ENCODE data around the gene SNX9. TPM values are rescaled to one million over a fixed set of nuclear protein-coding genes. Genes with fewer than 3 reads are reported as not detected.

Gene SNX9
- total and polyA plus RNA-seq, 10 of the 15 experiments (the other 5 are each of a cell fraction or from before 2014, with no cell fraction given) = 0.03 to 2.0 (median 0.37) TPM

DNA sequence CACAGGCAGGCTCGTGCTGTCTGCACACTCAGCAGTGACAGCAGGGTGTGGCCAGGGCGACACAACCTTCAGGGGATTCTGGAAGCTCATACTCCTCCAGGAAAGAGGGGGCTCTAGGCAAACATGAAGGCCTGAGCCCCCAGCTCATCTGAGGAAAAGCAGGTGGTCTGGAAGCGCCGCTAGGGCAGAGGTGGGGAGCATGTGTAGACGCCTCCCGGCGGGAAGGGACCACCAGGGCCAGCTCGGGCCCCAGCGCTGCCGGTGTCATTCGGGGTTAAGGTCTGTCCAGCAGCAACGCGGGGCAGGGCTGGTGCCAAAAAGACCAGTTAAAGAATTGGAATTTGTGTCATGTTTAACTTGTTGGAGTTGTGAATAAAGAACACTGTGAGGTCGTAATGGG, 119.3 kb downstream of the SNX9 start:
- ATAC-seq = no peak
- H2AFZ ChIP-seq (ENCODE audit: control insufficient read depth, low read depth, low read length) = no peak overlapping the region
- TF ChIP-seq ATF2 (IDR thresholded peaks at IDR 0.05; ENCODE audit: low read length) (no peak), MXI1 (IDR thresholded peaks at IDR 0.05; ENCODE audit: low read depth, low read length) (no peak), IKZF2 (IDR thresholded peaks at IDR 0.05) (no peak), ZNF24 (IDR thresholded peaks at IDR 0.05) (no peak), BHLHE40 (IDR thresholded peaks at IDR 0.05; ENCODE audit: borderline replicate concordance in 1 of 2, low read depth in 2 of 2, low read length in 1 of 2) (no peak)
- no peak for DNase-seq (ENCODE audit: low read depth, low spot score)
- no peak overlapping the region for H3K9ac ChIP-seq (ENCODE audit: control insufficient read depth, insufficient read depth, low read length)
- no peaks in the 10 kb centered on the region; a peak in 1 of 4 replicates for H3K27me3 ChIP-seq (replicated peaks in 1 of 2; ENCODE audit: control insufficient read depth in 2 of 2, insufficient read depth in 2 of 2, low read length in 1 of 2)
- BruUV-seq (replicated peaks) = no TSS peak
- H3K27ac ChIP-seq (ENCODE audit: control insufficient read depth, insufficient read depth) = no peak overlapping the region
- H3K36me3 ChIP-seq (ENCODE audit: control insufficient read depth in 2 of 2, insufficient read depth in 2 of 2, low read length in 1 of 2) = no peaks in the 10 kb centered on the region
- ChIA-PET SMC1A (ENCODE audit: uncharacterized antibody, unreplicated experiment) (no interaction called here), POLR2A (no interaction called here), RAD21 (ENCODE audit: unreplicated experiment) (no interaction called here), CTCF (interaction anchor here (0.6 kb wide), 1 partner anchor 205 kb away, joined by 3 read pairs; no protein-coding TSS in a partner anchor)
- H4K20me1 ChIP-seq (ENCODE audit: control insufficient read depth, insufficient read depth) = no peaks in the 10 kb centered on the region; the same call in 1 of the 2 replicates
- no peaks in the 10 kb centered on the region for H3K79me2 ChIP-seq (ENCODE audit: control insufficient read depth, insufficient read depth, low read length)
- no peaks in the 10 kb centered on the region for H3K9me3 ChIP-seq (replicated peaks; ENCODE audit: control insufficient read depth, insufficient read depth, low read length)
- no peaks in the 10 kb centered on the region for H3K4me1 ChIP-seq (ENCODE audit: control insufficient read depth, insufficient read depth, low read length)
- no peak overlapping the region for H3K4me3 ChIP-seq
- in situ Hi-C loops (cut with MboI) (no loop called here), intact Hi-C loops (cut with micrococcal nuclease; ENCODE audit: unreplicated experiment) (no loop called here)
- H3K4me2 ChIP-seq (ENCODE audit: control insufficient read depth, insufficient read depth) = no peak overlapping the region
- FAIRE-seq = no peak
- 77% methylated on average over 14 of the region's 14 CpGs for WGBS (ENCODE audit: insufficient coverage, insufficient replicate concordance, low lambda C conversion rate, missing lambda C conversion rate)

GRCh38 chr6:157943249-157943963, 120.4 kb downstream of the SNX9 start:
- H4K20me1 ChIP-seq (ENCODE audit: control insufficient read depth, insufficient read depth) = no peaks in the 10 kb centered on the region; the same call in 1 of the 2 replicates
- H3K4me1 ChIP-seq (ENCODE audit: control insufficient read depth, insufficient read depth, low read length) = no peaks in the 10 kb centered on the region
- SMC1A ChIA-PET (ENCODE audit: uncharacterized antibody, unreplicated experiment) = no interaction called here
- no peaks in the 10 kb centered on the region for H3K79me2 ChIP-seq (ENCODE audit: control insufficient read depth, insufficient read depth, low read length)
- DNase-seq (ENCODE audit: low read depth, low spot score) (no peak), ATAC-seq (no peak), FAIRE-seq (no peak)
- H2AFZ ChIP-seq (ENCODE audit: control insufficient read depth, low read depth, low read length) = no peak overlapping the region
- intact Hi-C loops (cut with micrococcal nuclease; ENCODE audit: unreplicated experiment) (no loop called here), in situ Hi-C loops (cut with MboI) (no loop called here)
- no peak overlapping the region for H3K4me3 ChIP-seq
- no peaks in the 10 kb centered on the region; a peak in 1 of 4 replicates for H3K27me3 ChIP-seq (replicated peaks in 1 of 2; ENCODE audit: control insufficient read depth in 2 of 2, insufficient read depth in 2 of 2, low read length in 1 of 2)
- H3K9me3 ChIP-seq (replicated peaks; ENCODE audit: control insufficient read depth, insufficient read depth, low read length) = no peaks in the 10 kb centered on the region
- BruUV-seq (replicated peaks) = no TSS peak
- RAD21 ChIA-PET (ENCODE audit: unreplicated experiment) = no interaction called here
- no peak for TF ChIP-seq GATAD2B (conservative IDR thresholded peaks at IDR 0.05; ENCODE audit: low read depth)
- no peak for TF ChIP-seq SIN3A (IDR thresholded peaks at IDR 0.05; ENCODE audit: low read depth, low read length)
- no peak for TF ChIP-seq JUNB (IDR thresholded peaks at IDR 0.05)
- no peak for TF ChIP-seq SPI1 (IDR thresholded peaks at IDR 0.05; ENCODE audit: borderline replicate concordance, insufficient read depth, low read depth, low read length)
- no peak for TF ChIP-seq MYB (IDR thresholded peaks at IDR 0.05; ENCODE audit: borderline replicate concordance, low read depth, low read length)
- no peak for TF ChIP-seq MXI1 (IDR thresholded peaks at IDR 0.05; ENCODE audit: low read depth, low read length)
- no peak overlapping the region for H3K4me2 ChIP-seq (ENCODE audit: control insufficient read depth, insufficient read depth)
- H3K27ac ChIP-seq (ENCODE audit: control insufficient read depth, insufficient read depth) = no peak overlapping the region
- no peak overlapping the region for H3K9ac ChIP-seq (ENCODE audit: control insufficient read depth, insufficient read depth, low read length)
- WGBS (ENCODE audit: insufficient coverage, insufficient replicate concordance, low lambda C conversion rate, missing lambda C conversion rate) = 88% methylated on average over 16 of the region's 16 CpGs
- no peaks in the 10 kb centered on the region for H3K36me3 ChIP-seq (ENCODE audit: control insufficient read depth in 2 of 2, insufficient read depth in 2 of 2, low read length in 1 of 2)
- CTCF ChIA-PET = interaction anchor here (0.6 kb wide), 1 partner anchor 206 kb away, joined by 3 read pairs; no protein-coding TSS in a partner anchor
- POLR2A ChIA-PET = no interaction called here
